ENCODE measurements around the gene RPL36AL.
A peak's percentile ranks its signal among the peaks of the same experiment; 100 is the strongest.
"Not testable (repeated sequence)": the region's sequence is repeated elsewhere in the genome, so short reads cannot be mapped to it uniquely, and the experiment has no call there.

RPL36AL gene

DNA sequence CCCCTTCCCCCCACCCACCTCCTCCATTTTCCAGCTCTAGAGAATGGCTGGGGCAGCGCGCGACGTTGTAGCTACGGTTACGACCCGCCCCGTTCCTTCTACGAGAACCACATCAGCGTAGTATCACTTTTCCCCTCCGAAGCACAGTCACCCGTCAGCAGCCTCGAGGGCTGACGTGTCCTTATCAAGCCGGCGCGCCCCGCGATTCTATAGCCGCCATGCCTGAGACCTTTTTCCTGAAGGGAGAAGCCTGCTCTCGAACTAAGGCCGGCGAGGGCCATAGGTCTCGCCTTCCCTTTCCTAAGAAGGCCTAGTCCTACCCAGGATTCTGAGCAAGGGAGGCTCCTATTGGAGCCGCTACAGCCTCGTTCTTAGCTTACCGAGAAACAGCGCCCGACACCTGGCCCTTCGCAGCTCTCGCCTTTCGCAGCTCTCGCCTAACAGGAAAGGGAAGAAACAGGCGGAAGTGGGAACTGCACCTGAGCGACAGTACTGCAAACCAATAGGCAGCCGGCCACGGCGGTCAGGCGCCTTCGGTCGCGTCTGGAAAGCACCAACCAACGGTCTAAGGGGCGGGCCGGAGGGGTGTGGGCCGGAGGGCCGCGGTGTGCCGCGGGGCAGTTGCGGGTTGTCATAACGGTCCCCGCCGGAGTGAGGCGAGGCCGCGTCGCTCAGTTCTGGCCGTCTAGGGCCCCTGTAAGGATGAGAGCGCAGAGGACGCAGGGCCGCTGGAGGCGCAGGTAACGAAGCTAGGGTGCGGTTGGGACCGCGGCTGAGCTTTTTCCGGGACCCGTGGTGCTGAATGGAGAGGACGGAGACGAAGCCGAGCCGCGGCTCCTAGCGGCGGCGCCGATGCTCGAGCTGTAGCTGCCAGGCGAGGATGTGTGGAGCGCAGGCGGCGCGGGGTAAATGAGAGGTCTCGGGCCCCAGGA, at the start of gene RPL36AL, which contains the start of gene MGAT2:
Gene RPL36AL, minus strand, starts transcription at position 445 of the 932 bp plus-strand sequence. CDS start 1,522 bp downstream, outside the sequence.
Gene MGAT2, plus strand, starts transcription at position 618 of the 932 bp plus-strand sequence. CDS start 470 bp downstream, outside the sequence.
- peak; percentile 98 for DNase-seq (ENCODE audit: low spot score)

DNA sequence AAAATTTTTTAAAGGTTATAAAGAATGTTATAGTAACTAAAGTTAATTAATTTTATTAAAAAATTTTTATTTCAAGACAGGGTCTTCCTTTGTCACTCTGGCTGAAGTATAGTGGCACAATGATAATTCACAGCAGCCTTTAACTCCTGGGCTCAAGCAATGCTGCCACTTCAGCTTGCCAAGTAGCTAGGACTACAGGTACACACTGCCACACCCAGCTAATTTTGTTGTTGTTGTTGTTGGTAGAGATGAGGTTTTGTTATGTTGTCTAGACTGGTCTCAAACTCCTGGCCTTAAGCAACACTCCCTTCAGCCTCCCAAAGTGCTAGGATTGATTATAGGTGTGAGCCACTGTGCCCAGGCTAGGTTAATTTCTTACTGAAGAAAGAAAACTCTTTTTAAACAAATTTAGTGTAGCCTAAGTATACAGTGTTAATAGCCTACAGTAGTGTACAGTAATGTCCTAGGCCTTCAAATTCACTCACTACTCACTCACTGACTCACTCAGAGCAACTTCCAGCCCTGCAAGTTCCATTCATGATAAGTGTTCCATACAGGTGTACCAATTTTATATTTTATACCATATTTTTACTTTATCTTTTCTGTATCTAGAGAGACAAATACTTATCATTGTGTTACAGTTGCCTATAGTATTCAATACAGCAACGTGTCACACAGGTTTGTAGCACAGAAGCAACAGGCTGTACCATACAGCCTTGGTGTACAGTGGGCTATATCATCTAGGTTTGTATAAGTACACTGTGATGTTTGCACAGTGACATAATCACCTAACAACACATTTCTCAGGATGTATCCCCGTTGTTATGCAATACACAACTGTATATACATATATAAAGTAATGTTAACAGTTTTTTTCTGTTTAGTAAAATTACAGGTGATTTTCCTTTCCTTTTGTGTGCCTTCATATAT, 39.4 kb upstream of the RPL36AL start:
- DNase-seq (ENCODE audit: low spot score), result no peak

DNA sequence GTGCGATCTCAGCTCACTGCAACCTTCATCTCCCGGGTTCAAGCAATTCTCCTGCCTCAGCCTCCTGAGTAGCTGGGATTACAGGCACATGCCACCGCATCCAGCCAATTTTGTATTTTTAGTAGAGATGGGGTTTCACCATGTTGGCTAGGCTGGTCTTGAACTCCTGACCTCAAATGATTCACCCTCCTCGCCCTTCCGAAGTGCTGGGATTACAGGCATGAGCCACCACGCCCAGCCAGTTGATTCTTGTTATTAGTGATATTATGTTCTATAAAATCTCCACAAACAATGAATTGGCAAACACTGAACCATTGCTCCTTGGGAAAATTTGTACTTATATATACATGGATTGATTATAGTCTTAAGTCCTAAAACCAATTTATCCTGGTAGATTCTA, 37.1 kb upstream of the RPL36AL start:
- not testable (repeated sequence) for DNase-seq (ENCODE audit: low spot score)

DNA sequence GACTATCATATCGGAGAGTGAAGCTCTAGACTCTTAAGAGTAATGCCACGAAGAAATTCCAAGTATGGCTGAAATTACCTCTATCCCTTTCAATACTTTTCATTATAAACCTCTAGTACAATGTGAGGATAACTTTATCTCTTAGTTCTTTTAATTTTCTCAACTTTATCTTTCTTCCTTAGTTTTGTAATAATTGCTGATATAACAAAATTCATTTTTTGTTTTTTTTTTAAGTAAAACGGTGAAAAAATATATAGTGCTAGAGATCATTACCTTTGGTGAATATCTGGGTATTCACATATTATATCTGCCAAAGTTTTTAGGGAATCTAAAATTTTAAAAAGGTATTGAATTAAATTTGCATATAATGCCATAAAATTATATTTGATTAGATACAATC, 34.1 kb upstream of the RPL36AL start:
- DNase-seq (ENCODE audit: low spot score), result no peak

DNA sequence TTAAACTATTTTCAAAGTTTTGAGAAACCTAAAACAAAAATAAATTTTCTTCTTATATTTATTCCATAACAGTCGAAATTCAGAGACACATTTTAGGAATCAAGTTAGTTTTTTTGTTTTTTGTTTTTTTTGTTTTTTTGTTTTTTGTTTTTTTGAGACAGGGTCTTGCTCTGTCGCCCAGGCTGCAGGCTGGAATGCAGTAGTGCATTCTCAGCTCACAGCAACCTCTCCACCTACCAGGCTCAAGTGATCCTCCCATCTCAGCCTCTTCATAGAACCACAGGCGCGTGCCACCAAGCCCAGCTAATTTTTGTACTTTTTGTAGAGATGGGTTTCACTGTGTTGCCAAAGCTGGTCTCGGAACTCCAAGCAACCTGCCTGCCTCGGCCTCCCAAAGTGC, 33.1 kb upstream of the RPL36AL start:
- DNase-seq (ENCODE audit: low spot score), result no peak

DNA sequence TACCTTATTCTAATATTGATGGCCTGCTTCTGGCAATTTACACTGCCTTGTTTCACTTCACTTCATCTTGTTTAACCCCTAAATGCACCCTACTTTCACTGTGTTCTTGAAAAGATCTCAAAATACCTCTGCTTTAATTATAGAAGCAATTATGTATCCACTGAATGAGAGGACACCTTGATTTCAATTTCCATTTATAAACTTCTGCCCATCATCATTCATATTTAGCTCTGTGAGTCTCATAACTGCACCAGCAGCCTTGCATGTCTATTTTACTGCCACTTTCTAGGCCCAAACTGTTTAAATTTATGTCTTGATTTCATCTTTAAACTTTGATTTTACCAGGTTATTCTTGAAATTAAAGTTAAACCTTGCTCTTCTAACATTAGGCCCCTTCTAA, 21.7 kb upstream of the RPL36AL start:
- DNase-seq (ENCODE audit: low spot score), result no peak

DNA sequence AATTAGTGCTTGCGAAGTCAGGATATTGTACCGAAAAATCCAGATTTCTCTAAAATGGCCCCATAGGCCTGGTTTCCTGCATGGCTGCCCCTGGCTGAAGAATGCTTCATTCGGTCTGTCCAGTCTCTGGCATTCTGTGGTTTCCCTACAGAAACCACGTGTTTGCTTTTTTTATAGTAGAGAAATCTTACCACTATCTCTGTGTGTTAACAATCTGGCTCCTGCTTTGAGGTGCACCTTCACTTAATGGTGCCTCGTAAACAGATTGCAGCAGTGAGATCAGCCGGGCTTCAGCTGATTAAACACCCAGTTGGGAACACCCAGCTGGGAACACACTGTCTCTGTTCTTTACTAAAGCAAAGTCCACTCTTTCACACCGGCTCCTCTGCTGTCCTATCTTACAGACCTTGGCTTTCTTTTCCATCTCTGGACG, 21.3 kb upstream of the RPL36AL start:
- DNase-seq (ENCODE audit: low spot score), result no peak

DNA sequence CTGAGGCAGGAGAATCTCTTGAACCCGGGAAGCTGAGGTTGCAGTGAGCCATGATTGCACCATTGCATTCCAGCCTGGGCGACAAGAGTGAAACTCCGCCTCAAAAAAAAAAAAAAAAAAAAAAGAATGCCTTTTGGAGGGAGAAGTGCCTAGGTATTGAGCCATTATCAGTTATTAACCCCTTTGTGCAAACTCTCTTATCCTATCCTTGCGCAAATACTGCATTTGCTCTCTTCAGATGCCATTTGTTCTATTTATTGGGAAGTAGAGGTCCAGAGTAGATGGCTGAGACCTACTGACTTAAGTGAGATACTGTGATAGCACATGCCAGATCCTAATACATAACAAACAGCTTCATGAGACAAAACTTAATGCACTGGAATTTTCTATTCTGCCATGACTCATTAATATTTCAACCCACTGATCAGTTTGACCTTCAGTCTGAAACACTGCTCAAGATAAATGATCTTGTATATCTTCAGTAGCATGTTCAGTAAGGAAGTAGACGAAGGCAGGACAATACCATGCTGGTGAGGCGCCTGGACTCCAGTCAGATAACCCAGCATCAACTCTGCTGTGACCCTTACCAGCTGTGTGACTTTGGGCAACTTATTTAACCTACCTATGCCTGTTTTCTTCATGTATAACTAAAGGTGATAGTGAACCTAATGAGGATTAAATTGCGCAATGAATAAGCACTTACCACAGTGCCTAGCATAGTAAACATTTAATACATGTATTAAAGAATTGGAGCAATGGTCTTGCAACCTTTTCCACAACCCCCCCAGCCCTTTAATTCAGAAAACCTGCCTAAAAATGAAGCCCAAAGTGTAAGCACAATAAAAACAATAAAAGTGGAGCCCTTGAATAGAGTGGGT, 20.4 kb upstream of the RPL36AL start:
- DNase-seq (ENCODE audit: low spot score), result no peak

DNA sequence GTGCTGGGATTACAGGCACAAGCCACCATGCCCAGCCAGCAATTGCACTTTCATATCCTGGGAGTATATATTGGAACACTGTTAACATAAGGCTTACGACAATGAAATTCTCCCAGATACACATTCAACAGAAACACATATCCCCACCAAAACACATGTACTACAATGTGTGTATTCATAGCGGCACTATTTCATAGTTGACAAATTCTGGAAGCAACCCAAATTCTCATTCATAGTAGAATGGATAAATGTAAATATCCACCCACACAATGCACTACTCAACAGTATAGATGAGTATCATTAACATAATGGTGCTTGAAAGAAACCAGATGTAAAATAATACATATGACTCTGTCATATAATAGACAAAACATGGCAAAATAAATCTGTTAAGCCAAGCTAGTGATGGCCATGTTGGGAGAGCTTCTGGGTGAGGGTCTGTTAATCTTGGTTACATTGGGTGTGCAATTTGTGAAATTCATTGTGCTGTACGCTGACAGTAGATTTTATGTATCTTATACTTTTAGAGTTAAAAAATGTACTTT, 17.2 kb upstream of the RPL36AL start:
- DNase-seq (ENCODE audit: low spot score), result no peak

DNA sequence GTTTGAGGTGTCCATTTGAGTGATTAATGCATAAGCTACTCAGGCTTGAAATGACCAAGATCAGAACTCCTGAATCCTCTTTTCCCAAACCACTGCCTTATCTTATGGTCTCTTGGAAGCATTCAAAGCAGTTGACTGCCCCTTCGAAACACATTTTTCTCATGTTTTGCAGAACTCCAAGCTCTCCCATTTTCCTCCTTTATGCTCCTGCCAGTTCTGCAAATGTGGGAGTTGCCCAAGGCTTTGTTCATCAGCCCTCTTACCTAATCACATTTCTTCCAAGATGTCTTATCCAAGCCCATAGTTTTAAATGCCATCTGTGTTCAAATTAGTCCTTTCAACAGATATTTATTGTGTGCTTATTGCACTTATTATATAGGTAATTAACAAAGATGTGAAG, 16.4 kb upstream of the RPL36AL start:
- no peak for DNase-seq (ENCODE audit: low spot score)

DNA sequence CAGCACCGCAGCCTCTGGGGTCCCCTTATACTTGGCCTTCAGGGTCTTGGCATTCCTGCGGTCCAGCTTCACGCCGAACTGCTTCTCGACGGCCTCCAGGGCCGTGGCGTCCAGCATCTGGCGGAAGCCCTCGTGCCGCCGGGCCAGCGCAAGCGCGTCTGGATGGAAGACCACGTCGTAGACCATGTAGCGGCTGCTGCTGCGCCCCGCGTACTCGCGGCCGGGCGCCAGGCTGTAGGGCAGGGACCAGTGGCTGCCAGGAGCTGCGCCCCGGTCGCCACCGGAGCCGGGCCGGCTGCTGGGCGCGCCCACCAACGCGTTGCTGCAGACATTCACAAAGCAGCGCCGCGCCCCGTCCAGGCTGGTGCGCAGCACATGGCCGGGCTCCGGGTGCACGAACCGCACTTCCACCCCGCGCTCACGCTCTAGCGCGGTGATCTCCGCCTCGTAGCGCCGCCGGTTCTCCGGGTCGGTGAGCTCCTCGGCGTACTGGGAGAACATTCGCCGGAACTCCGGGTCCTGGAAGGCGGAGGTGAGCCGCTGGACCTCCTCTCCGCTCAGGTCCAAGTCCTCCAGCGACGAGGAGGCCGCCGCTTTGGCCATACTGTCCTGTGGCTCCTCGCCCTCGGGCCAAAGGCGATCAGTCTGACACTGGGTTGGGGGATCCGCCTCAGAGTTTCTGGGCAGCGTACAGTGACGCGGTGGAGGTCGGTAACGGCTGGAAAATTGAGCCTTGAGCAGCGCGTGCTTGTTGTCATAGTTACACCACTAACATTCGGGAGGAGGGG, 14.3 kb upstream of the RPL36AL start, which contains the start of gene DNAAF2:
Gene DNAAF2, minus strand, starts transcription at position 698 of the 788 bp plus-strand sequence. Its CDS starts 95 bp downstream, at position 603.
- DNase-seq (ENCODE audit: low spot score), result peak; percentile 52

DNA sequence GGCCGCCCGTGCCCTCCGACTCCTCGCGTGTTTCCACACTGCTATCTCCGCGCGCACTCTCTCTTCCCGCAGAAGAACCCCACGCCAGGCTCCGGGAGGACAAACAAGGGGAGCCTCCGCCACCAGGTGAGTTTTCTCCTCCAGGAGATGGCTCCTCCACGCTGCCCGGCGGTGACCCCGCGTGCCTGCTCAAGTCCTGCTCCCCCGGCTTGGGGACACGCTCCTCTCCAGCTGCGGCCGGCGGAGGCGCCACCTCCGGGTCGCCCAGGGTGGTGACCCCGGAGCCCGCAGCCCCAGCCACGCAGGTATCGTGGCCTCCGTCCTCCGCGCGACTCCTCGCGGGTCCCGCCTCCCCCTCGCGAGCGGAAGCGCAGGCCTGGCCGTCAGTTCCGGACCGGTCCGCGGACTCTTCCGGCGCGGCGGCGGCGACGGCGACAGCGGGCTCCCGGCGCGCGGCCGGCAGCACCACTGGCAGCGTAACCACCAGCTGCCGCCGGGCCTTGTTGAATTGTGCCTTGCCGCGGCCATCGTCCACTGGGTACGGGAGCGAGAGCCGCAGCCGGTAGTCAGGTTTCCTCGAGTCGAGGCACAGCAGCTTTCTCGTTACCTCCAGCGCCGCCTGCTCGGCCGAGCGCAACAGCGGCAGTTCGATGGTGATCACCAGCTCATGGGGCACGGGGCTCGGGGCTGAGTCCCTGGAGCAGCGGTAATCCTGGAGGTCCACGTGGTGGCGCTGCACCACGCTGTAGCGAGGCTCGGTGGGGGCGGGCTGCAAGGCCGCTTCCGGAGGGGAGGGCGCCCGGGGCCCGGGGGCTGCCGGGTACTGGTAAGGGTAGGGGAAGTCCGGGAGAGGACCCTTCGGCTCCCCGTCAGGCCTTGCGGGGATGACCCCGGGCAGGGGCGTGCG, 13.5 kb upstream of the RPL36AL start:
- DNase-seq (ENCODE audit: low spot score), result peak; percentile 93

DNA sequence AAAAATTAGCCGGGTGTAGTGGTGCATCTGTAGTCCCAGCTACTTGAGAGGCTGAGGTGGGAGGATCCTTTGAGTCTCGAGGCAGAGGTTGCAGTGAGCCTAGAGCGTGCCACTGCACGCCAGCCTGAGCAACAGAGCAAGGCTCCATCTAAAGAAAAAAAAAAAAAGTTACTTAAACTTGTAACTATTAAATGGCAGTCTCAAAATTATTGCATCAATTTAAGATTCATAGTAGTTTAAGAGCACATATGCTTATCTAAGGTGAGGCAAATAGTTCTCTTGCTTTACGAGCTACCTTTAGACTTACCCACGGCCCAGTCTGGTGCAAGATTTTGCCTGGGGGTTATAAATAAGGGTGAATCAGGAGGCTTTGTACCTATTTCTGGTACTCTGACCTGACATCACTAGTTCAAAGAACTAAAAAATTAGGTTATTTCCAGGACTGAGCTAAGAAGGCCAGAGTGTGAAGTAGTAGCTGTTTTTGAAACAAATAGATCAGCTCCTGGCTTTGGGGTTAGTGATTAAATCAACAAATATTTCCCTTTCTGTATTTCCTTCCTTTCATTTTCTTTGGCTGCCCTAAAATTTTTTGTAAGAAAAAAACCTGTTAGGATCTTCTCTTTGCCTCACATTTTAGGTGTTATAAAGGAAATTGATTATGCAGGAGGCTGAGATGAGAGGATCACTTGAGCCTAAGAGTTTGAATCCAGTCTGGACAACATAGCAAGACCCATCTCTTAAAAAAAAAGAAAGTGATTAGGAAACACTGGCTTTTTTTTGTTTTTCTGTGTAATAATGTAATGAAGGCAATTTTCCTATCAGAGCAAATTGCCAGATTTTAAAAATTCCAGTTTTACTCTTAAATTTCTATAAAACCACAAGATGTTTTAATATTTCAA, 3.8 kb upstream of the RPL36AL start:
- no peak for DNase-seq (ENCODE audit: low spot score)

DNA sequence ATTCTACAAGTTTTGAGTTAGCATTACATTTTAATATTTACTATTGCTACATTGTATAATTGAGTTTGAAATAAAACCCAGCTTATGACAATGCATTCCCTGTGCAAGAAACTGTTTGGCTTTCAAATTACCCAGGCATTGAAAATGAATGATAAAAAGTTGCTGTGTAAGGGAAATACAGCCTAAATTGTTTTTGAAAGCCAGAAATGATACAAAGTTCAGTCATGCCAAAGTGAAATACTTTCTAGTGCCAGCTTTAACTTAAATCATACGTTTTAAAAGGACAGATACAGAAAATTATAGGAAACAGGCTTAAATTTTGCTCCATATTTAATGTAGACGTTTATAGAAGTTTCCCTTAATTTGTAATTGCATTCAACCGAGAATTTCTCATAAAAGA, 3.0 kb upstream of the RPL36AL start:
- DNase-seq (ENCODE audit: low spot score), result no peak

DNA sequence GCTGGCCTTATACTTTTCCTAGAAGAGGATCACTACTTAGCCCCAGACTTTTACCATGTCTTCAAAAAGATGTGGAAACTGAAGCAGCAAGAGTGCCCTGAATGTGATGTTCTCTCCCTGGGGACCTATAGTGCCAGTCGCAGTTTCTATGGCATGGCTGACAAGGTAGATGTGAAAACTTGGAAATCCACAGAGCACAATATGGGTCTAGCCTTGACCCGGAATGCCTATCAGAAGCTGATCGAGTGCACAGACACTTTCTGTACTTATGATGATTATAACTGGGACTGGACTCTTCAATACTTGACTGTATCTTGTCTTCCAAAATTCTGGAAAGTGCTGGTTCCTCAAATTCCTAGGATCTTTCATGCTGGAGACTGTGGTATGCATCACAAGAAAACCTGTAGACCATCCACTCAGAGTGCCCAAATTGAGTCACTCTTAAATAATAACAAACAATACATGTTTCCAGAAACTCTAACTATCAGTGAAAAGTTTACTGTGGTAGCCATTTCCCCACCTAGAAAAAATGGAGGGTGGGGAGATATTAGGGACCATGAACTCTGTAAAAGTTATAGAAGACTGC, 1.7 kb upstream of the RPL36AL start:
- no peak for DNase-seq (ENCODE audit: low spot score)

DNA sequence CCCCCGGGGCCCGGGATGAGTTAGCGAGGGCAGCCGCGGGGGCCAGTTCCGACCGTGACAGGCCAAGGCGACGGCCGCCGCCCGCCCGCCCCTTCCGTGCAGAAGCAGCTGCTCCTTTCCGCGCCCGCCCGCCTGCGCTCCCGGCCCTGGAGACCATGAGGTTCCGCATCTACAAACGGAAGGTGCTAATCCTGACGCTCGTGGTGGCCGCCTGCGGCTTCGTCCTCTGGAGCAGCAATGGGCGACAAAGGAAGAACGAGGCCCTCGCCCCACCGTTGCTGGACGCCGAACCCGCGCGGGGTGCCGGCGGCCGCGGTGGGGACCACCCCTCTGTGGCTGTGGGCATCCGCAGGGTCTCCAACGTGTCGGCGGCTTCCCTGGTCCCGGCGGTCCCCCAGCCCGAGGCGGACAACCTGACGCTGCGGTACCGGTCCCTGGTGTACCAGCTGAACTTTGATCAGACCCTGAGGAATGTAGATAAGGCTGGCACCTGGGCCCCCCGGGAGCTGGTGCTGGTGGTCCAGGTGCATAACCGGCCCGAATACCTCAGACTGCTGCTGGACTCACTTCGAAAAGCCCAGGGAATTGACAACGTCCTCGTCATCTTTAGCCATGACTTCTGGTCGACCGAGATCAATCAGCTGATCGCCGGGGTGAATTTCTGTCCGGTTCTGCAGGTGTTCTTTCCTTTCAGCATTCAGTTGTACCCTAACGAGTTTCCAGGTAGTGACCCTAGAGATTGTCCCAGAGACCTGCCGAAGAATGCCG, 872 bp upstream of the RPL36AL start:
- DNase-seq (ENCODE audit: low spot score), result no peak

DNA sequence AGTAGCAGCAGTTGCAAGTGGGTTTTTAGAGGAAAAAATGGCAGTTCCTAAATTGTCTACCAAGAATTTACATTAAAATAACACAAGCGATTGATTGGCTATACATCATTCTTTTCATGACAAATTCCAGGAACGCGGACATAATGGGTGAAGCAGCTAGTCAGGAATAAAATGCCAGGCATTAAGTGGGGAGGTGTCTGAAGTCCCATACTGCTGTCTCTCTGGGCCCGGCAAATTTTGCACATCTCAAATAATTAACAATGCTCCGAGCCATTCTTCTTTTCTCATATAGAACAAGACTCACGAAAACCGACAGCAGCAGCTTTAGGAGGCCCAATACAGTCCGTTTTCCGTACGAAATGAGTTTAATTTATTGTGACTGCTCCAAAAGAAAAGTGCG, 696 bp downstream of the RPL36AL start:
- DNase-seq (ENCODE audit: low spot score), result no peak

Measured in iPS-NIHi11 (cell line).